ENCODE results near the gene THSD7B. TPM values are rescaled to one million over a fixed set of nuclear protein-coding genes. Genes with fewer than 3 reads are reported as not detected.
A peak's percentile ranks its signal among the peaks of the same experiment; 100 is the strongest.
"Not testable (repeated sequence)": the region's sequence is repeated elsewhere in the genome, so short reads cannot be mapped to it uniquely, and the experiment has no call there.

THSD7B gene
- total RNA-seq, 1 donor from 2014 or later: 0.19 TPM

DNA sequence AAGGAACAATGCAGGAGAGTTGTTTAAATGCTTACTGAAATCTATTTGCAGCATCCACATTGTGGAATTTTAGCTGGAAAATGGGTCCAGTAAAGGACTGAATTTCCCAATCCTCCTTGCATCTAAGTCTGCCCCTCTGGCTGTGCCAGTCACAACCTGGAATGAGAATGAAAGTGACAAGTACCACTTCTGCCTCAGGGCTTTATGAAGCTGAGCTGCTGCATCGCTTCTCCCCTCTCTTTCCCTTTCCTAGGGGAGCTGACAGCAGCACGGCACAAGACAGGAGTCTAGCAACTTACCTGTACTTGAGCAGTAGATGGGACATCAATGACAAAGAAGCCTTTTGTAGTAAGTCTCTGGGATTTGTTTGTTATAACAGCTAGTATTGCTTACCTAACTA is 27.3 kb upstream of the THSD7B start:
- H3K27ac Mint-ChIP-seq (ENCODE audit: unreplicated experiment): no peak overlapping the region
- no peak for DNase-seq (ENCODE audit: low read depth, low spot score)
- peaks cover 81% of the 10 kb centered on the region for H3K27me3 Mint-ChIP-seq (ENCODE audit: low read depth)
- no peak overlapping the region for H3K4me3 Mint-ChIP-seq
- H3K4me1 Mint-ChIP-seq: no peaks in the 10 kb centered on the region
- TF ChIP-seq, protein P1, sequence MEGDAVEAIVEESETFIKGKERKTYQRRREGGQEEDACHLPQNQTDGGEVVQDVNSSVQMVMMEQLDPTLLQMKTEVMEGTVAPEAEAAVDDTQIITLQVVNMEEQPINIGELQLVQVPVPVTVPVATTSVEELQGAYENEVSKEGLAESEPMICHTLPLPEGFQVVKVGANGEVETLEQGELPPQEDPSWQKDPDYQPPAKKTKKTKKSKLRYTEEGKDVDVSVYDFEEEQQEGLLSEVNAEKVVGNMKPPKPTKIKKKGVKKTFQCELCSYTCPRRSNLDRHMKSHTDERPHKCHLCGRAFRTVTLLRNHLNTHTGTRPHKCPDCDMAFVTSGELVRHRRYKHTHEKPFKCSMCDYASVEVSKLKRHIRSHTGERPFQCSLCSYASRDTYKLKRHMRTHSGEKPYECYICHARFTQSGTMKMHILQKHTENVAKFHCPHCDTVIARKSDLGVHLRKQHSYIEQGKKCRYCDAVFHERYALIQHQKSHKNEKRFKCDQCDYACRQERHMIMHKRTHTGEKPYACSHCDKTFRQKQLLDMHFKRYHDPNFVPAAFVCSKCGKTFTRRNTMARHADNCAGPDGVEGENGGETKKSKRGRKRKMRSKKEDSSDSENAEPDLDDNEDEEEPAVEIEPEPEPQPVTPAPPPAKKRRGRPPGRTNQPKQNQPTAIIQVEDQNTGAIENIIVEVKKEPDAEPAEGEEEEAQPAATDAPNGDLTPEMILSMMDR (conservative IDR thresholded peaks at IDR 0.05): no peak
- H3K9me3 Mint-ChIP-seq: no peaks in the 10 kb centered on the region
- H3K36me3 Mint-ChIP-seq (ENCODE audit: low read depth): no peaks in the 10 kb centered on the region

DNA sequence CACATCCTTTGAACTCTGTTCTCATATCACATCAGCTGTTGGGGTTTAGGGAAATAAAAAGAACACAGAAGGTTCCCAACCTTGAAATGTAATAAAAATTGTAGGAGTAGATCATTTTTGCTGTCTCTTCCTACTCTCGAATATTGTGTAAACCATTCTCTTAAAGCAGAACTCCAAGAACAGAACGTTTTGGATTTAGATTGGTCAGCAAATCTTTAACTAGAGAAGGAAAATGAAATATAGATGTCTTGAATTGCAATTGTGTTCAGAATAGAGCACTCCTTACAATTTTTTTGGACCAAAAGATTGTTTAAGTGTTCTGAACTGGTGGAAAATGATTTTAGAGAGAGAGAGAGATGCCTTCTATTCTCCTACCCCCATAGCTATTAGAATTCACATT is 23.9 kb upstream of the THSD7B start:
- H3K27ac Mint-ChIP-seq (ENCODE audit: unreplicated experiment): no peak overlapping the region
- no peaks in the 10 kb centered on the region for H3K36me3 Mint-ChIP-seq (ENCODE audit: low read depth)
- TF ChIP-seq, protein P1 (conservative IDR thresholded peaks at IDR 0.05): no peak
- H3K4me1 Mint-ChIP-seq: no peaks in the 10 kb centered on the region
- peaks cover 80% of the 10 kb centered on the region for H3K27me3 Mint-ChIP-seq (ENCODE audit: low read depth)
- H3K4me3 Mint-ChIP-seq: no peak overlapping the region
- no peaks in the 10 kb centered on the region for H3K9me3 Mint-ChIP-seq
- DNase-seq (ENCODE audit: low read depth, low spot score): no peak

DNA sequence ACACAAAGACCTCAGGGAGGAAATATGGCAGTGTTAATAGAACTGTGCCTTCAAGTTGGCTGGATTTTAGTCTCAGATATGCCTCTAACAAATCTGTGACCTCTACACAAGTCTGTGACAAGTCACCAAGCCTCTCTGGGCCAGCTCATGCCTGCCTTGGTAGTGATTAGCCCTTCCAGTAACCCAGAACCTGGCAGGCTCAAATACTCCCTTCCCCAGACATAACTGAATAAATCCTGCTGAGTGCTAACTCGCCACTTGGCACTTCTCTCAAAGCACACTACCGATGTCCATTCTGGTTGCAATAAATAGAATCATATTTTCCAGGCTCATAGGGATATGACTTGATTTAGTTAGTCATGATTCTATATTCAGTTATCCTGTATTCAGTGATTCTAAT is 15.3 kb upstream of the THSD7B start:
- TF ChIP-seq, protein P1 (conservative IDR thresholded peaks at IDR 0.05): no peak

DNA sequence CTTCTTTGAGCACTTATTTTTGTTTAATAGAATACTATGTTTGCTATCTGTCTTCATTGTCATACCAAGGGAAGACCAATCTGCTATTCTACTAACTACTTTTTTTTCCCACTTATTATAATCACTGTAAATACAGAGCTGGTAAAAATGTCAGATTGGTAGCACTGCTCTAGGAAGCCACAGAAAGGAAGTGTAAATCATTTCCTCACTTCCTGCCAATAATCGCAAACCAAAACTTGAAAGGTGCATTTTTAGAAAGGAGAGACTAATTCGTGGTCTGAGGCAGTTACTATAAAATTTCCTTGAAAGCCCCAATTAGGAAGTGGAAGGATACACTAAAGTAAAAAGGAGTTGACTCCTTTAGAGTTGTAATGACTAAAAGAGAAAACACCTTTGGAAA is 13.9 kb upstream of the THSD7B start:
- no peaks in the 10 kb centered on the region for H3K36me3 Mint-ChIP-seq (ENCODE audit: low read depth)
- no peaks in the 10 kb centered on the region for H3K9me3 Mint-ChIP-seq
- H3K27ac Mint-ChIP-seq (ENCODE audit: unreplicated experiment): no peak overlapping the region

More for the DNA sequence above, 15.3 kb upstream of the THSD7B start:
- H3K9me3 Mint-ChIP-seq: no peaks in the 10 kb centered on the region
- no peaks in the 10 kb centered on the region for H3K36me3 Mint-ChIP-seq (ENCODE audit: low read depth)
- DNase-seq (ENCODE audit: low read depth, low spot score): no peak
- H3K27ac Mint-ChIP-seq (ENCODE audit: unreplicated experiment): no peak overlapping the region
- peaks cover 63% of the 10 kb centered on the region for H3K27me3 Mint-ChIP-seq (ENCODE audit: low read depth)
- no peaks in the 10 kb centered on the region for H3K4me1 Mint-ChIP-seq
- no peak overlapping the region for H3K4me3 Mint-ChIP-seq

DNA sequence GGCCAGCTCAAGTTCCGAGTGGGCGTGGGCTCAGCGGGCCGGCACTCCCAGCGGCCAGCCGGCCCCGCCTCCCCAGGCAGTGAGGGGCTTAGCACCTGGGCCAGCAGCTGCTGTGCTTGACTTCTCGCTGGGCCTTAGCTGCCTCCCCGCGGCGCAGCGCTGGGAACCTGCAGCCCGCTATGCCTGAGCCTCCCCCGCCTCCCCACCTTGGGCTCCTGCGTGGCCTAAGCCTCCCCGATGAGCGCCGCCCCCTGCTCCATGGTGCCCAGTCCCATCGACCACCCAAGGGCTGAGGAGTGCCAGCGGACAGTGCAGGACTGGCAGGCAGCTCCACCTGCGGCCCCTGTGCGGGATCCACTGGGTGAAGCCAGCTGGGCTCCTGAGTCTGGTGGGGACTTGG is 6.8 kb upstream of the THSD7B start:
- peaks cover 85% of the 10 kb centered on the region for H3K27me3 Mint-ChIP-seq (ENCODE audit: low read depth)
- H3K4me3 Mint-ChIP-seq; H3K4me1 Mint-ChIP-seq; DNase-seq (ENCODE audit: low read depth, low spot score); H3K36me3 Mint-ChIP-seq (ENCODE audit: low read depth); H3K9me3 Mint-ChIP-seq; H3K27ac Mint-ChIP-seq (ENCODE audit: unreplicated experiment): not testable (repeated sequence)

More for the DNA sequence above, 13.9 kb upstream of the THSD7B start:
- H3K27me3 Mint-ChIP-seq (ENCODE audit: low read depth): peaks cover 64% of the 10 kb centered on the region
- no peaks in the 10 kb centered on the region for H3K4me1 Mint-ChIP-seq
- H3K4me3 Mint-ChIP-seq: no peak overlapping the region
- DNase-seq (ENCODE audit: low read depth, low spot score): no peak
- TF ChIP-seq, protein P1 (conservative IDR thresholded peaks at IDR 0.05): no peak

DNA sequence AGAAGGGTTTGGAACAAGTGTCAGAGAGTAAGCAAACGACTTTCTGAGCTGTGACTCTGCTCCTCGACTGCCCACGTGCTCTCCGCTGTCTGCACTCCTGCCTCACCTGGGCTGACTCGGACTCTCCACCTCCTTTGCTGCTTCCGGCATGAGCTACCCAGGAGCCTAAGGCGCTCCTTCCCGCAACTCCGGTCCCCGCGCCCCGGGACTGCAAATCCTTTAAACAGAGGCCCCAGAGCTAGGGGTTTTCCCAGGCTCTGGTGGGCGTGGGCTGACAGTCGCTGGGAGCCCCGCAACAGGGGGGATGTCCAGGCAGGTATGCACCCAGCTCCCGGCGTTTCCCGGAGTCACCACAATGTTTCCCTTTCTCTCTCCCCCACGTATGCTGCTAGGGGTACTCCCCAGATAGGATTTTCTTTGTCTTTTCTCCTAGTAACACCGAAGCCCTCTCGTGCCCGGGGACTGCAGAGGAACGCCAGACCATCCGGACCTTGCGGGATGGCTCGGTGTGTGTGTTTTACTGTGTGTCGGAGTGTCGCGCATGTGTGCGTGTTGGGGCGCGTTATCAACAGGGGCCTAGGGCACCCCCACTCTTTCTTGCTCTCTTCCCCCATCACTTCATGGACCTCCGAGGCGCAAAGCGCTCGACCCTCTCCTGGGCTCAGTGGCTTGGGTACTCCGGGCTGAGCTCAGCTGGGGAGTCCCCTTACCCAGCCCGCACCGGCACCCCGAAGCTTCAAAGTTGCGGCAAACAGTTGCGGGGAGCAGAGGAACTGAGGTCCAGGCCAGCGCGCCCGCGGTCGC is 691 bp upstream of the THSD7B start:
- TF ChIP-seq, protein P1 (conservative IDR thresholded peaks at IDR 0.05): no peak
- peaks cover 99% of the 10 kb centered on the region for H3K27me3 Mint-ChIP-seq (ENCODE audit: low read depth)
- H3K4me1 Mint-ChIP-seq: peaks cover 12% of the 10 kb centered on the region
- H3K27ac Mint-ChIP-seq (ENCODE audit: unreplicated experiment): no peak overlapping the region
- H3K9me3 Mint-ChIP-seq: peaks cover 2% of the 10 kb centered on the region
- peaks cover 4% of the 10 kb centered on the region for H3K36me3 Mint-ChIP-seq (ENCODE audit: low read depth)
- peak overlapping the region; percentile 73 for H3K4me3 Mint-ChIP-seq
- no peak for DNase-seq (ENCODE audit: low read depth, low spot score)

Data from neural crest cell (in vitro differentiated cells).